GM12875 (cell line): Measurements from ENCODE around the gene OSGIN1.

ENCODE experiments used
- H3K4me3 ChIP-seq: one replicate; pipeline ENCODE4 v1.5.1; 2011; ENCODE audit warnings: low read depth, low read length, control low read depth
- TF ChIP-seq, protein P1 (sequence below): IDR thresholded peaks from 2 replicates; pipeline ENCODE4 v1.5.1; 2011; ENCODE audit warnings: low read depth, mild to moderate bottlenecking, control low read depth, inconsistent platforms, low read length, moderate library complexity, borderline replicate concordance; ENCODE audit not compliant: insufficient read depth

The OSGIN1 gene

GRCh38 chr16:84000989-84001642, 48.1 kb downstream of the OSGIN1 start:
- no peak overlapping the region for H3K4me3 ChIP-seq
- TF ChIP-seq, protein P1, sequence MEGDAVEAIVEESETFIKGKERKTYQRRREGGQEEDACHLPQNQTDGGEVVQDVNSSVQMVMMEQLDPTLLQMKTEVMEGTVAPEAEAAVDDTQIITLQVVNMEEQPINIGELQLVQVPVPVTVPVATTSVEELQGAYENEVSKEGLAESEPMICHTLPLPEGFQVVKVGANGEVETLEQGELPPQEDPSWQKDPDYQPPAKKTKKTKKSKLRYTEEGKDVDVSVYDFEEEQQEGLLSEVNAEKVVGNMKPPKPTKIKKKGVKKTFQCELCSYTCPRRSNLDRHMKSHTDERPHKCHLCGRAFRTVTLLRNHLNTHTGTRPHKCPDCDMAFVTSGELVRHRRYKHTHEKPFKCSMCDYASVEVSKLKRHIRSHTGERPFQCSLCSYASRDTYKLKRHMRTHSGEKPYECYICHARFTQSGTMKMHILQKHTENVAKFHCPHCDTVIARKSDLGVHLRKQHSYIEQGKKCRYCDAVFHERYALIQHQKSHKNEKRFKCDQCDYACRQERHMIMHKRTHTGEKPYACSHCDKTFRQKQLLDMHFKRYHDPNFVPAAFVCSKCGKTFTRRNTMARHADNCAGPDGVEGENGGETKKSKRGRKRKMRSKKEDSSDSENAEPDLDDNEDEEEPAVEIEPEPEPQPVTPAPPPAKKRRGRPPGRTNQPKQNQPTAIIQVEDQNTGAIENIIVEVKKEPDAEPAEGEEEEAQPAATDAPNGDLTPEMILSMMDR = no peak

DNA sequence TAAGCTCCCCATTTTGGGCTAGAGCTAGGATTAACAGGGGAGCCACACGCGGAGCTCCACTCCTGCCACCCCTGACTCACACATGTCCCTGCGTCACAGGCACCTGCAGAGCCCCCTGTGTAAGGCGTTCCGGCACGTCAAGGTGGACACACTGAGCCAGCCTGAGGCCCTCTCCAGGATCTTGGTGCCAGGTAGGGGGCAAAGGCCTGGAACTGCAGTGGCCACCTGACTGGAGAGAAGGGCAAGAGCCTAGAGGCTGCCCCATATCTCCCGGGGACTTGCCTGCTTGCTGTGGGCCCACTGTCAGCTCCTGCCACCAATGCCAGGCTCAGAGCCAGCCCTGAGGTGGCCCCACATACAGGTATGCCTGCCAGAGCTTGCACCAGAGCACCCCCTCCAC, 48.7 kb downstream of the OSGIN1 start:
- H3K4me3 ChIP-seq = no peak overlapping the region
- TF ChIP-seq, protein P1 = no peak

DNA sequence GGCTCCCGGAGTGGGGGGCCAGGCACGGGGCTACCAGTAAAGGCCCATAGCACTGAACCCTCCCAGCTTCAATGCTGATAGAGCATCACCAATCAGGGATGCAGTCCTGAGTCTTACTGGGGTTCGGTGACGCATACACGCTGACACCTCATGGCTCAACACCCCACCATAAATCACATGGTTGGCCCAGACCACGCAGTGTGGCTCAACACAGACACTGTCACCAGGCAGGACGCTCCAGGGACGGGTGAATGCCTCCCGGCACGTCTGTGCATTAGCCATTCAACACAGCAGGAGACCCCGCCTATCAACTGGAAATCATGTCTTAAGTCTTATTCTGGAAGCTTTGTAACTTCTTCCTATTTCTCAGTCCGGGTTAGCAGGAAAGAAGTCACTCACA, 50.0 kb downstream of the OSGIN1 start:
- no peak overlapping the region for H3K4me3 ChIP-seq
- TF ChIP-seq, protein P1 = no peak

GRCh38 chr16:84004442-84004841, 51.4 kb downstream of the OSGIN1 start:
- TF ChIP-seq, protein P1 = no peak
- H3K4me3 ChIP-seq = no peak overlapping the region

DNA sequence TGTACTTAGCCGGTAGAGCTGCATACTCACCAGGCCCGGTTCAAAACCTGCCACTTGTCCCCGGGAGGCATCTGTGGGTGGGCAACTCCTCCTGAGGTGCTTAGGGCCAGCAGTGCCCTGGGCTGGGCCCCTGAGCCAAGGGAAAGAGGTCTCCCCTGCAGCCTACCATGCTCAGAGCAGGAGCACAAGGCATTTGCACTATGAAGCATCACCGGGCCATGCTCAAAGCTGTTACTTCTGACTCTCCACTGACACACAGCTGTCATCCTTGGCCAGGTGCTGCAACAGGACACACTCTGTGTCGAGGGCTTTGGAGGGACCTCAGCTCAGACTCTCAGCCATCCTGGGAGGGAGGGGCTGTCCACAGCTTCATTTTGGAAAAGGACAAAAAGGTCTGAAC, 52.4 kb downstream of the OSGIN1 start:
- H3K4me3 ChIP-seq = no peak overlapping the region
- TF ChIP-seq, protein P1 = no peak

- TF ChIP-seq, protein P1 = no peak
- no peak overlapping the region for H3K4me3 ChIP-seq
Observed at GRCh38 chr16:84007520-84007919, 54.5 kb downstream of the OSGIN1 start.

DNA sequence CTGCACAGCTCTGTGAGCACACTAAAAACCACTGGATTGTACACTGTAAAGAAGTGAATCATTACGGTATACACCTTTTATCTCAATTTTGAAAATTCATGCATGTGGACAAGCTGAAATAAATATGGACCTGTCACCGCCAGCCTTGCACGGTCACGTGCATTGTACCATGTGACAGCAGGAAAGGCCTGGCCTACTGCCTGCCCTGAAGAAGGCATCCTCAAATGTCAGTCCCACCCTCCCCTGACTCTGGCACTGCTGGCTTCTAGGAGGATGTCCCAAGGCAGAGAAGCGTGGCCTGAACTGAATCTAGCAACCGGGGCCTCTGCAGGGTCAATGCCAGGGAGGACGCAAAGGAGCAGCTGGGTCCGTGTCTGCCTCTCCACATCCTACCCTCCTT, 54.9 kb downstream of the OSGIN1 start:
- TF ChIP-seq, protein P1 = no peak
- H3K4me3 ChIP-seq = no peak overlapping the region
